Subcutaneous abdominal adipose tissue (tissue), 5 donors: ENCODE data around the gene ZNF439.
"Not testable (repeated sequence)": the region's sequence is repeated elsewhere in the genome, so short reads cannot be mapped to it uniquely, and the experiment has no call there.

Experiments
- H3K27ac ChIP-seq: one replicate; pipeline ENCODE4 v1.7.0; 2013; ENCODE audit warnings: low read depth, mild to moderate bottlenecking, inconsistent platforms, low read length, moderate library complexity
- H3K27me3 ChIP-seq, 5 donors: one replicate each; pipeline ENCODE4 v1.7.0; 2013; ENCODE audit warnings: low read length in 5 of 5, inconsistent platforms in 1 of 5; ENCODE audit not compliant: control insufficient read depth in 5 of 5, insufficient read depth in 4 of 5
- H3K36me3 ChIP-seq, 5 donors: one replicate each; pipeline ENCODE4 v1.7.0; 2013; ENCODE audit warnings: low read length in 5 of 5; ENCODE audit not compliant: control insufficient read depth in 5 of 5, insufficient read depth in 5 of 5
- H3K4me1 ChIP-seq, 5 donors: one replicate each; pipeline ENCODE4 v1.7.0; 2013; ENCODE audit warnings: low read length in 5 of 5, mild to moderate bottlenecking in 3 of 5, moderate library complexity in 1 of 5; ENCODE audit not compliant: control insufficient read depth in 5 of 5, insufficient read depth in 5 of 5
- H3K4me3 ChIP-seq, 5 donors: one replicate each; pipeline ENCODE4 v1.7.0; 2013; ENCODE audit warnings: low read length in 5 of 5, low read depth in 1 of 5
- H3K9ac ChIP-seq, 5 donors: one replicate each; pipeline ENCODE4 v1.7.0; 2013; ENCODE audit warnings: low read length in 5 of 5, mild to moderate bottlenecking in 4 of 5, moderate library complexity in 3 of 5
- H3K9me3 ChIP-seq, 5 donors: one replicate each; pipeline ENCODE4 v1.7.0; 2013; ENCODE audit warnings: low read length in 5 of 5; ENCODE audit not compliant: control insufficient read depth in 5 of 5
- donor health status: healthy.
- donor health status: healthy.
- donor health status: healthy.
- donor health status: healthy.
- donor health status: healthy.

The ZNF439 gene

GRCh38 chr19:11848594-11849469, at the start of gene ZNF439:
TSS of gene ZNF439 (plus strand) at chr19:11848726. CDS start at chr19:11848868, 142 bp downstream.
- peak within 1 kb of the TSS in 3 of 5 donors; percentile 51 to 66 (median 52) for H3K9ac ChIP-seq
- H3K4me3 ChIP-seq = peak within 1 kb of the TSS; percentile 55 to 74 (median 66)
- H3K4me1 ChIP-seq = peaks cover 0 to 19% (median 14%) of the 10 kb centered on the region in 5 donors
- no peak within 1 kb of the TSS for H3K27ac ChIP-seq
- no peaks in the 10 kb centered on the region for H3K9me3 ChIP-seq
- no peaks in the 10 kb centered on the region for H3K36me3 ChIP-seq
- peaks cover 0 to 3% (median 0%) of the 10 kb centered on the region in 5 donors for H3K27me3 ChIP-seq

- H3K27me3 ChIP-seq = peaks cover 0 to 5% (median 0%) of the 10 kb centered on the region in 5 donors
- peaks cover 10 to 19% (median 13%) of the 10 kb centered on the region in 5 donors for H3K36me3 ChIP-seq
- H3K27ac ChIP-seq = no peak overlapping the region
- H3K4me1 ChIP-seq = peaks cover 0 to 7% (median 0%) of the 10 kb centered on the region in 5 donors
- H3K9ac ChIP-seq = peak overlapping the region in 1 of 5 donors; percentile 29
- peak overlapping the region in 4 of 5 donors; percentile 18 to 39 (median 34) for H3K4me3 ChIP-seq
- peaks cover 16 to 29% (median 25%) of the 10 kb centered on the region in 5 donors for H3K9me3 ChIP-seq
Observed at GRCh38 chr19:11806354-11807098, 42.0 kb upstream of the ZNF439 start.

- peak overlapping the region in 4 of 5 donors; percentile 18 to 39 (median 34) for H3K4me3 ChIP-seq
- H3K27me3 ChIP-seq = peaks cover 0 to 5% (median 0%) of the 10 kb centered on the region in 5 donors
- H3K9me3 ChIP-seq = peaks cover 16 to 29% (median 25%) of the 10 kb centered on the region in 5 donors
- H3K27ac ChIP-seq = no peak overlapping the region
- H3K36me3 ChIP-seq = peaks cover 10 to 19% (median 13%) of the 10 kb centered on the region in 5 donors
- no peak overlapping the region for H3K9ac ChIP-seq
- peaks cover 0 to 7% (median 0%) of the 10 kb centered on the region in 5 donors for H3K4me1 ChIP-seq
Observed at GRCh38 chr19:11807099-11807380, 41.5 kb upstream of the ZNF439 start.

- H3K9me3 ChIP-seq = no peaks in the 10 kb centered on the region
- H3K27ac ChIP-seq = no peak overlapping the region
- H3K9ac ChIP-seq = peak overlapping the region in 4 of 5 donors; percentile 23 to 99 (median 88)
- H3K4me1 ChIP-seq = peaks cover 3 to 17% (median 12%) of the 10 kb centered on the region in 5 donors
- H3K36me3 ChIP-seq = no peaks in the 10 kb centered on the region
- H3K4me3 ChIP-seq = peak overlapping the region; percentile 90 to 98 (median 97)
- H3K27me3 ChIP-seq = no peaks in the 10 kb centered on the region
Observed at GRCh38 chr19:11813703-11814028, 34.9 kb upstream of the ZNF439 start.

DNA sequence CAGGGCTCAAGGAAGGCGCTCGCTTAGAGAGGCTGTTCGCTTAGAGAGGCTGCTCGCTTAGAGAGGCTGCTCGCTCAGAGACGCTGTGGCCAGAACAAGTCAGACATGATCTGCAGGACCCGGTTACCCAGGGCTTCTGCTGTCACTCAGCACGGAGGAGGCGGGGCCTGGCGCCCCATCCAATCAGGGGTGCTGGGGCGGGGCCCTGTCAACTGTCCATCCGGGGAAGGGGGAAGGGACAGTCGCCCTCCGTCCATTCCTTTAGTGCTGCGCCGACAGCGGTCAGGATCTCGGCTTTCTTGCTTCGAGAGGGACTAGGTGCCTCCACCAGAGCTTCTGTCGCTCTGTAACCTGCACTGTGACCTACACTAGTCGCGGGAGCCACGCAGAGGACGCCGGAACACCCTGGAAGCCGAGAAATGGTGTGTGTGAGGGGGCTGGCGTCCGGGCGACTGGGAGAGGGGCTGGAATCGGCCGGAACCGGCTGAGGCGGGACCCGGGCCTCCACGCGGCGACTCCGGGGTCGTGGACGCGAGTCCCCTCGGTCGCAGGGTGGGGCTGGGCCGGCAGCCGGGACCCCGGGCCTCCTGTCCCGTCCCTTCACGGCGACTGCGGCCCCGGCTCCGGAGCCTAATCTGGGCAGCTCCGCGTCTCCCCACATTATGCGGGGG, 34.4 kb upstream of the ZNF439 start, which contains the start of gene ZNF440:
Gene ZNF440, plus strand, starts transcription at position 245 of the 671 bp plus-strand sequence. Its CDS starts 175 bp downstream, at position 420.
- H3K9ac ChIP-seq = peak within 1 kb of the TSS; percentile 64 to 99 (median 90)
- no peaks in the 10 kb centered on the region for H3K36me3 ChIP-seq
- H3K27me3 ChIP-seq = no peaks in the 10 kb centered on the region
- H3K27ac ChIP-seq = peak within 1 kb of the TSS; percentile 84
- H3K4me1 ChIP-seq = peaks cover 3 to 17% (median 12%) of the 10 kb centered on the region in 5 donors
- H3K4me3 ChIP-seq = peak within 1 kb of the TSS; percentile 90 to 98 (median 97)
- H3K9me3 ChIP-seq = no peaks in the 10 kb centered on the region

- Histone ChIP-seq H3K4me1 (peaks cover 3 to 17% (median 12%) of the 10 kb centered on the region in 5 donors), H3K27ac (peak overlapping the region; percentile 84), H3K9me3 (no peaks in the 10 kb centered on the region), H3K9ac (peak overlapping the region; percentile 56 to 99 (median 90)), H3K27me3 (no peaks in the 10 kb centered on the region), H3K36me3 (no peaks in the 10 kb centered on the region), H3K4me3 (peak overlapping the region; percentile 87 to 98 (median 93))
Observed at GRCh38 chr19:11814700-11815035, 33.9 kb upstream of the ZNF439 start.

DNA sequence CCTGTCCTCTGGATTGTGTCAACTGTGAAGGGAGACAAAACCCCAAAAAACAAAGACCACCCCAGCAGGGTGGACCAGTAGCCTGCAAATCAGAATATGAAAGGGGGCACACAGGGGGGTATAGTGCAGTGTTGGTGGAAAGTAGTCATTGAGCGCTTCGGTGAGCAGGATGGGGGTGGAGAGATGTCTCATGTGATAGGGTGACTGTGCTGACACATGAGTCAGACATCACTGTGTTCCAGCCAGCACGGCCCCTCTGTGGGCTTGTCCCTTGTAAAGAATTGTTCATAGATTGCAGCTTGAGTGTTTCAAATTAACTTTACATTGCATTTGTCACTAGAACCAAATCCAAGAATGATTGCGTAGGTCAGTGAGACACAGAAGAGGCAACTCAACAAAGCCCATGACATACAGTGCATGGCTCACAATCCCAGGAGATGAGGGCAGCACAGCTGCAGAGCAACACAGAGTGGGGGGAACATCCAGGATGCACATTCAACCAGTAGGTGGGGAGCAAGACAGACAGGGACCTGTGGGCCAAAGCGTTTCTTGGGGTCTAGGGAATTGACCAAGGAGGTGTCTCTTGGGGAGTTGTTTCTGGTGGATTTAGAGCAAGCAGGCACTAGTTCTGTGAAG, 26.9 kb upstream of the ZNF439 start:
- peaks cover 0 to 9% (median 0%) of the 10 kb centered on the region in 5 donors for H3K36me3 ChIP-seq
- no peak overlapping the region for H3K9ac ChIP-seq
- no peak overlapping the region for H3K4me3 ChIP-seq
- H3K27me3 ChIP-seq = no peaks in the 10 kb centered on the region
- H3K27ac ChIP-seq = no peak overlapping the region
- H3K9me3 ChIP-seq = no peaks in the 10 kb centered on the region
- H3K4me1 ChIP-seq = no peaks in the 10 kb centered on the region

GRCh38 chr19:11828957-11829876, 19.3 kb upstream of the ZNF439 start:
- Histone ChIP-seq H3K4me3 (peak overlapping the region in 1 of 5 donors; percentile 10), H3K36me3 (peaks cover 21 to 40% (median 36%) of the 10 kb centered on the region in 5 donors), H3K9me3 (peaks cover 14 to 44% (median 30%) of the 10 kb centered on the region in 5 donors)

More at GRCh38 chr19:11828957-11829876, 19.3 kb upstream of the ZNF439 start:
- not testable (repeated sequence) for H3K27me3 ChIP-seq, H3K9ac ChIP-seq, H3K4me1 ChIP-seq, H3K27ac ChIP-seq
